Measurements from ENCODE around the gene IL3RA.

- TF ChIP-seq, protein P1, sequence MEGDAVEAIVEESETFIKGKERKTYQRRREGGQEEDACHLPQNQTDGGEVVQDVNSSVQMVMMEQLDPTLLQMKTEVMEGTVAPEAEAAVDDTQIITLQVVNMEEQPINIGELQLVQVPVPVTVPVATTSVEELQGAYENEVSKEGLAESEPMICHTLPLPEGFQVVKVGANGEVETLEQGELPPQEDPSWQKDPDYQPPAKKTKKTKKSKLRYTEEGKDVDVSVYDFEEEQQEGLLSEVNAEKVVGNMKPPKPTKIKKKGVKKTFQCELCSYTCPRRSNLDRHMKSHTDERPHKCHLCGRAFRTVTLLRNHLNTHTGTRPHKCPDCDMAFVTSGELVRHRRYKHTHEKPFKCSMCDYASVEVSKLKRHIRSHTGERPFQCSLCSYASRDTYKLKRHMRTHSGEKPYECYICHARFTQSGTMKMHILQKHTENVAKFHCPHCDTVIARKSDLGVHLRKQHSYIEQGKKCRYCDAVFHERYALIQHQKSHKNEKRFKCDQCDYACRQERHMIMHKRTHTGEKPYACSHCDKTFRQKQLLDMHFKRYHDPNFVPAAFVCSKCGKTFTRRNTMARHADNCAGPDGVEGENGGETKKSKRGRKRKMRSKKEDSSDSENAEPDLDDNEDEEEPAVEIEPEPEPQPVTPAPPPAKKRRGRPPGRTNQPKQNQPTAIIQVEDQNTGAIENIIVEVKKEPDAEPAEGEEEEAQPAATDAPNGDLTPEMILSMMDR (conservative IDR thresholded peaks at IDR 0.05; ENCODE audit: low read length), result no peak
- TF ChIP-seq EZH2phosphoT487 (IDR thresholded peaks at IDR 0.05; ENCODE audit: borderline replicate concordance, low read depth, low read length), result no peak
Measured at GRCh38 chrX:1390621-1391369, 54.2 kb downstream of the IL3RA start.

Data from OCI-LY7 (cell line).